K562 (cell line): ENCODE results near the gene MLX. TPM values are rescaled to one million over a fixed set of nuclear protein-coding genes. Genes with fewer than 3 reads are reported as not detected.

Experiments
- CBX2 ChIP-seq: fragments of 200-600 bp; sonication (generic); IDR thresholded peaks from one replicate; pipeline ENCODE4 v1.6.1; 2012; ENCODE audit warnings: mild to moderate bottlenecking, low read length, inconsistent platforms; ENCODE audit not compliant: insufficient read depth, poor library complexity, severe bottlenecking
- CREM ChIP-seq: IDR thresholded peaks from 2 replicates; pipeline ENCODE4 v1.6.1; 2014; ENCODE audit warnings: antibody characterized with exemption, low read depth
- ELF4 ChIP-seq: fragments of 450-650 bp; formaldehyde crosslinking; IDR thresholded peaks from 2 replicates; pipeline ENCODE4 v1.4.0; 2022; ENCODE audit warnings: missing genetic modification characterization
- HMG20A ChIP-seq: fragments of 450-650 bp; formaldehyde crosslinking; conservative IDR thresholded peaks from 2 replicates; pipeline ENCODE4 v1.4.0; 2020; ENCODE audit warnings: mild to moderate bottlenecking, mixed read lengths
- HNRNPL ChIP-seq: fragments of 200-400 bp; formaldehyde crosslinking; IDR thresholded peaks from 2 replicates; pipeline ENCODE4 v1.6.1; 2017; ENCODE audit warnings: low read depth, mild to moderate bottlenecking, low read length
- HNRNPUL1 ChIP-seq: fragments of 200-400 bp; formaldehyde crosslinking; IDR thresholded peaks from 2 replicates; pipeline ENCODE4 v1.6.1; 2017; ENCODE audit warnings: low read length
- IRF9 ChIP-seq: fragments of 450-650 bp; IDR thresholded peaks from 2 replicates; pipeline ENCODE4 v1.6.1; 2016; ENCODE audit warnings: missing biosample characterization, missing genetic modification characterization
- MECOM ChIP-seq: fragments of 250-450 bp; sonication (Bioruptor Pico); IDR thresholded peaks from 2 replicates; pipeline ENCODE4 v1.8.0; 2022; ENCODE audit warnings: inconsistent platforms
- MITF ChIP-seq: IDR thresholded peaks from 2 replicates; pipeline ENCODE4 v1.6.1; 2014; ENCODE audit warnings: antibody characterized with exemption
- MTF1 ChIP-seq: fragments of 250-450 bp; sonication (Bioruptor Pico); IDR thresholded peaks from 2 replicates; pipeline ENCODE4 v1.9.0; 2021; ENCODE audit warnings: moderate library complexity, mild to moderate bottlenecking, inconsistent platforms, borderline replicate concordance
- NR4A1 ChIP-seq, 2 experiments: fragments of 250-450 bp in 1 of 2; fragments of 450-650 bp in 1 of 2; sonication (Bioruptor Pico) in 1 of 2; IDR thresholded peaks; 2 replicates each; pipeline versions ENCODE4 v1.4.0 to v1.6.1; 2016 to 2020; ENCODE audit warnings: mild to moderate bottlenecking in 2 of 2, missing compliant biosample characterization in 1 of 2, missing genetic modification characterization in 1 of 2, moderate library complexity in 1 of 2
- PCBP2 ChIP-seq: fragments of 200-400 bp; formaldehyde crosslinking; IDR thresholded peaks from 2 replicates; pipeline ENCODE4 v1.6.1; 2018; ENCODE audit warnings: low read length, low read depth, mild to moderate bottlenecking, moderate library complexity; ENCODE audit not compliant: poor library complexity, severe bottlenecking
- TRIM25 ChIP-seq: fragments of 450-650 bp; IDR thresholded peaks from 2 replicates; pipeline ENCODE4 v1.7.0; 2016; ENCODE audit warnings: borderline replicate concordance
- WHSC1 ChIP-seq: IDR thresholded peaks from one replicate; pipeline ENCODE4 v1.6.1; 2012; ENCODE audit warnings: low read length, control low read depth, inconsistent platforms
- XRCC4 ChIP-seq: IDR thresholded peaks from one replicate; pipeline ENCODE4 v1.6.1; 2011; ENCODE audit not compliant: insufficient read depth, insufficient read length; ENCODE audit errors: extremely low read depth
- ZBTB33 ChIP-seq: sonication (generic); formaldehyde crosslinking; IDR thresholded peaks from 2 replicates; pipeline ENCODE4 v1.8.1; 2023; ENCODE audit warnings: mild to moderate bottlenecking, missing genetic modification reagents
- ZFPM2 ChIP-seq: fragments of 250-450 bp; sonication (Bioruptor Pico); IDR thresholded peaks from 2 replicates; pipeline ENCODE4 v1.5.1; 2022; ENCODE audit warnings: mild to moderate bottlenecking
- ZNF133 ChIP-seq: fragments of 250-450 bp; sonication (Bioruptor Pico); IDR thresholded peaks from 2 replicates; pipeline ENCODE4 v1.4.0; 2020; ENCODE audit warnings: mild to moderate bottlenecking
- ZNF212 ChIP-seq: fragments of 450-650 bp; formaldehyde crosslinking; IDR thresholded peaks from 2 replicates; pipeline ENCODE4 v1.4.0; 2020; ENCODE audit warnings: mild to moderate bottlenecking
- ZNF583 ChIP-seq: fragments of 250-450 bp; sonication (Bioruptor Pico); IDR thresholded peaks from 2 replicates; pipeline ENCODE4 v1.4.0; 2020
- polyA plus RNA-seq, 8 experiments: library from polyadenylated mRNA; depleted of rRNA in 4 of 8; stranded (reverse) in 5 of 8; unstranded in 3 of 8; fragments of >200 nt; fragmentation: Nextera tagmentation in 2 of 8; fragmentation: Illumina TruSeq in 1 of 8; extraction: Ambion mirVana in 2 of 8; extraction: Trizol in 1 of 8; gene quantifications; 2 replicates each; pipeline versions ENCODE4 v1.2.1 to v1.2.3, GENCODE V29; 2011 to 2014; ENCODE audit warnings: inconsistent platforms in 1 of 8, missing spikeins in 1 of 8
- total RNA-seq, 7 experiments: library from RNA; depleted of rRNA in 6 of 7; stranded (reverse); fragments of >200 nt in 6 of 7; fragmentation: Illumina TruSeq in 2 of 7; extraction: Trizol in 2 of 7; gene quantifications; 2 replicates each; pipeline versions ENCODE4 v1.2.1 to v1.2.3, GENCODE V29; 2011 to 2021; ENCODE audit warnings: low replicate concordance in 1 of 7

Gene MLX
- total and polyA plus RNA-seq, 9 of the 15 experiments (the other 6 are each of a cell fraction or from before 2014, with no cell fraction given): 42.9 to 100 (median 58.9) TPM

- TF ChIP-seq TRIM25 (no peak), HMG20A (CRISPR knock-in tag) (no peak), MITF (no peak), ZNF212 (no peak), XRCC4 (no peak), WHSC1 (no peak), ZBTB33 (CRISPR knock-in tag) (no peak), IRF9 (tag) (no peak), ZNF133 (no peak), PCBP2 (no peak), NR4A1 (CRISPR knock-in tag; IDR thresholded peaks at IDR 0.05) (no peak), NR4A1 (tag; IDR thresholded peaks at IDR 0.05) (no peak), MTF1 (CRISPR knock-in tag) (no peak), HNRNPL (peak; percentile 66), CREM (0 out of 2 replicates have a peak, but pooled peaks have one; percentile 27), HNRNPUL1 (no peak), ZFPM2 (CRISPR knock-in tag) (no peak), CBX2 (no peak), ZNF583 (CRISPR knock-in tag) (no peak), MECOM (CRISPR knock-in tag) (0 out of 2 replicates have a peak, but pooled peaks have one; percentile 8), ELF4 (CRISPR knock-in tag) (no peak)
These were observed 30.3 kb upstream of the MLX start (continued) for GRCh38 chr17:42536372-42537155.
